ENCODE measurements around the gene CELF6. TPM values are rescaled to one million over a fixed set of nuclear protein-coding genes. Genes with fewer than 3 reads are reported as not detected.
A peak's percentile ranks its signal among the peaks of the same experiment; 100 is the strongest.

The CELF6 gene
- polyA plus RNA-seq, 1 of the 3 experiments (the other 2 are of a cell fraction): 0.20 TPM

DNA sequence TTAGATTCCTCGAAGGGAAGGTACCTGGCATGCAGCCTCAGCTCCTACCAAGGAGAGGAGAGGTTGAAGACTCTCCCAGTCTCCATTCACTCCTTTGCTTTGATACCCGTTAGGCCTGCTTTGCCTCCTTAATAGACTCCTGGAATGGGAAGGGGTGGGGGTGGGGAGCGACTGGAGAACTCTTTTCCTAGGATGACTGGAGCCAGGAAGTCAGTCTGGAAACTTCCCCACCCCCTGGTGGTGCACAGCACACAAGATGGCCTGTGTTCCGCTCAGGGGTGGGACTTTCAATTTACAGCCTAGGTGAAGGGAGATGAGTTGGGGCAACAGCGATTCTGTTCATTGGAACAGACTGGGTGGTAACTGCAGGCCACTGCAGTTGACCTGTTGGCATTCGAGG lies 21.4 kb upstream of the CELF6 start:
- H4K20me1 ChIP-seq (ENCODE audit: insufficient read depth): no peaks in the 10 kb centered on the region; the same call in 1 of the 2 replicates
- no peak overlapping the region for H3K9ac ChIP-seq
- peak overlapping the region; percentile 23 to 80; a peak in 1 of 4 replicates for H3K27ac ChIP-seq (ENCODE audit: low read depth in 2 of 2, low read length in 1 of 2)
- no peak overlapping the region for H3K4me2 ChIP-seq
- H3K4me1 ChIP-seq (ENCODE audit: control insufficient read depth in 1 of 2, insufficient read depth in 2 of 2, low read depth in 1 of 2, low read length in 1 of 2): peaks cover 0 to 10% of the 10 kb centered on the region in 2 experiments
- no peak overlapping the region for H2AFZ ChIP-seq (ENCODE audit: low read depth)
- H3K9me3 ChIP-seq: no peaks in the 10 kb centered on the region
- TF ChIP-seq, protein P1, sequence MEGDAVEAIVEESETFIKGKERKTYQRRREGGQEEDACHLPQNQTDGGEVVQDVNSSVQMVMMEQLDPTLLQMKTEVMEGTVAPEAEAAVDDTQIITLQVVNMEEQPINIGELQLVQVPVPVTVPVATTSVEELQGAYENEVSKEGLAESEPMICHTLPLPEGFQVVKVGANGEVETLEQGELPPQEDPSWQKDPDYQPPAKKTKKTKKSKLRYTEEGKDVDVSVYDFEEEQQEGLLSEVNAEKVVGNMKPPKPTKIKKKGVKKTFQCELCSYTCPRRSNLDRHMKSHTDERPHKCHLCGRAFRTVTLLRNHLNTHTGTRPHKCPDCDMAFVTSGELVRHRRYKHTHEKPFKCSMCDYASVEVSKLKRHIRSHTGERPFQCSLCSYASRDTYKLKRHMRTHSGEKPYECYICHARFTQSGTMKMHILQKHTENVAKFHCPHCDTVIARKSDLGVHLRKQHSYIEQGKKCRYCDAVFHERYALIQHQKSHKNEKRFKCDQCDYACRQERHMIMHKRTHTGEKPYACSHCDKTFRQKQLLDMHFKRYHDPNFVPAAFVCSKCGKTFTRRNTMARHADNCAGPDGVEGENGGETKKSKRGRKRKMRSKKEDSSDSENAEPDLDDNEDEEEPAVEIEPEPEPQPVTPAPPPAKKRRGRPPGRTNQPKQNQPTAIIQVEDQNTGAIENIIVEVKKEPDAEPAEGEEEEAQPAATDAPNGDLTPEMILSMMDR (IDR thresholded peaks at IDR 0.05): peak; percentile 36
- no peak for TF ChIP-seq FOXM1 (IDR thresholded peaks at IDR 0.05; ENCODE audit: low read depth)
- peak; percentile 25; the same call in 1 of the 2 replicates for TF ChIP-seq SMC3 (IDR thresholded peaks at IDR 0.05; ENCODE audit: low read depth, low read length)
- TF ChIP-seq, protein P2, sequence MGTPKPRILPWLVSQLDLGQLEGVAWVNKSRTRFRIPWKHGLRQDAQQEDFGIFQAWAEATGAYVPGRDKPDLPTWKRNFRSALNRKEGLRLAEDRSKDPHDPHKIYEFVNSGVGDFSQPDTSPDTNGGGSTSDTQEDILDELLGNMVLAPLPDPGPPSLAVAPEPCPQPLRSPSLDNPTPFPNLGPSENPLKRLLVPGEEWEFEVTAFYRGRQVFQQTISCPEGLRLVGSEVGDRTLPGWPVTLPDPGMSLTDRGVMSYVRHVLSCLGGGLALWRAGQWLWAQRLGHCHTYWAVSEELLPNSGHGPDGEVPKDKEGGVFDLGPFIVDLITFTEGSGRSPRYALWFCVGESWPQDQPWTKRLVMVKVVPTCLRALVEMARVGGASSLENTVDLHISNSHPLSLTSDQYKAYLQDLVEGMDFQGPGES (IDR thresholded peaks at IDR 0.05; ENCODE audit: low read depth, low read length): no peak
- no peak for TF ChIP-seq TAF1 (IDR thresholded peaks at IDR 0.05; ENCODE audit: borderline replicate concordance, low read depth, low read length)
- no peak for TF ChIP-seq SIN3A (IDR thresholded peaks at IDR 0.05; ENCODE audit: borderline replicate concordance, low read depth, low read length)
- ChIA-PET POLR2A (no interaction called here), CTCF (interaction anchor here (0.9 to 1.9 kb wide), 3 partner anchors 27 to 35 kb away, joined by 3 to 14 read pairs (median 5); partner anchors contain the start of gene HEXA)
- H3K79me2 ChIP-seq (ENCODE audit: insufficient read depth): no peaks in the 10 kb centered on the region
- peaks cover 9 to 34% of the 10 kb centered on the region in 2 experiments for H3K36me3 ChIP-seq (replicated peaks in 1 of 2; ENCODE audit: control insufficient read depth in 1 of 2, insufficient read depth in 2 of 2, low read length in 1 of 2)
- H3F3A ChIP-seq (replicated peaks; ENCODE audit: insufficient read depth): peaks cover 26% of the 10 kb centered on the region
- H3K27me3 ChIP-seq (ENCODE audit: insufficient read depth): no peaks in the 10 kb centered on the region
- no peaks in the 10 kb centered on the region for H3K9me2 ChIP-seq
- no peak overlapping the region for H3K4me3 ChIP-seq (ENCODE audit: low read depth in 2 of 2, low read length in 1 of 2)
- WGBS (ENCODE audit: low lambda C conversion rate): over 99% methylated on average over 5 of the region's 6 CpGs
- peak; percentile 39 for DNase-seq

DNA sequence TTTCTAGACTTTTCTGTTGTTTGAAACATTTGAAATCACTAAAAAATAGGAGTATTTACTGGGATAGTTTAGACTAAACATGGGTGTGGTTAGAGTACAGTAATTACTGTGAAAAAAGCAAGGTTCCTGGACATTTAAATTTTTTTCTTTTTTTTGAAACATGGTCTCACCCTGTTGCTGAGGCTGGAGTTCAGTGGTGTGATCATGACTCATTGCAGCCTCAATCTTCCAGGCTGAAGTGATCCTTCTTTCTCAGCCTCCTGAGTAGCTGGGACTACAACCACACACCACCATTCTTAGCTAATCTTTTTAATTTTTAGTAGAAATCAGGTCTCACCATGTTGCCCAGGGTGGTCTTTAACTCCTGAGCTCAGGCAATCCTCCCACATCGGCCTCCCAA lies 20.4 kb upstream of the CELF6 start:
- ChIA-PET POLR2A (interaction anchor here (0.6 kb wide), 1 partner anchor 47 kb away, joined by 3 read pairs; no protein-coding TSS in a partner anchor), CTCF (interaction anchor here (0.9 to 1.9 kb wide), 4 partner anchors 13 to 36 kb away, joined by 3 to 14 read pairs (median 4); partner anchors contain the start of gene HEXA)
- H3K4me2 ChIP-seq: peak overlapping the region; percentile 9; the same call in 1 of the 2 replicates
- no peaks in the 10 kb centered on the region for H3K27me3 ChIP-seq (ENCODE audit: insufficient read depth)
- H3K9ac ChIP-seq: no peak overlapping the region; the same call in 1 of the 2 replicates
- no peaks in the 10 kb centered on the region for H3K9me3 ChIP-seq
- H3K36me3 ChIP-seq (replicated peaks in 1 of 2; ENCODE audit: control insufficient read depth in 1 of 2, insufficient read depth in 2 of 2, low read length in 1 of 2): peaks cover 3 to 24% of the 10 kb centered on the region in 2 experiments
- peak overlapping the region; percentile 67 to 80 for H3K27ac ChIP-seq (ENCODE audit: low read depth in 2 of 2, low read length in 1 of 2)
- peaks cover 26% of the 10 kb centered on the region for H3F3A ChIP-seq (replicated peaks; ENCODE audit: insufficient read depth)
- H3K4me3 ChIP-seq (ENCODE audit: low read depth in 2 of 2, low read length in 1 of 2): no peak overlapping the region
- TF ChIP-seq, protein P3, sequence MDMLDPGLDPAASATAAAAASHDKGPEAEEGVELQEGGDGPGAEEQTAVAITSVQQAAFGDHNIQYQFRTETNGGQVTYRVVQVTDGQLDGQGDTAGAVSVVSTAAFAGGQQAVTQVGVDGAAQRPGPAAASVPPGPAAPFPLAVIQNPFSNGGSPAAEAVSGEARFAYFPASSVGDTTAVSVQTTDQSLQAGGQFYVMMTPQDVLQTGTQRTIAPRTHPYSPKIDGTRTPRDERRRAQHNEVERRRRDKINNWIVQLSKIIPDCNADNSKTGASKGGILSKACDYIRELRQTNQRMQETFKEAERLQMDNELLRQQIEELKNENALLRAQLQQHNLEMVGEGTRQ (IDR thresholded peaks at IDR 0.05; ENCODE audit: borderline replicate concordance, low read depth, low read length): no peak
- TF ChIP-seq POLR2AphosphoS5 (IDR thresholded peaks at IDR 0.05; ENCODE audit: low read depth, low read length): no peak
- TF ChIP-seq, protein P4, sequence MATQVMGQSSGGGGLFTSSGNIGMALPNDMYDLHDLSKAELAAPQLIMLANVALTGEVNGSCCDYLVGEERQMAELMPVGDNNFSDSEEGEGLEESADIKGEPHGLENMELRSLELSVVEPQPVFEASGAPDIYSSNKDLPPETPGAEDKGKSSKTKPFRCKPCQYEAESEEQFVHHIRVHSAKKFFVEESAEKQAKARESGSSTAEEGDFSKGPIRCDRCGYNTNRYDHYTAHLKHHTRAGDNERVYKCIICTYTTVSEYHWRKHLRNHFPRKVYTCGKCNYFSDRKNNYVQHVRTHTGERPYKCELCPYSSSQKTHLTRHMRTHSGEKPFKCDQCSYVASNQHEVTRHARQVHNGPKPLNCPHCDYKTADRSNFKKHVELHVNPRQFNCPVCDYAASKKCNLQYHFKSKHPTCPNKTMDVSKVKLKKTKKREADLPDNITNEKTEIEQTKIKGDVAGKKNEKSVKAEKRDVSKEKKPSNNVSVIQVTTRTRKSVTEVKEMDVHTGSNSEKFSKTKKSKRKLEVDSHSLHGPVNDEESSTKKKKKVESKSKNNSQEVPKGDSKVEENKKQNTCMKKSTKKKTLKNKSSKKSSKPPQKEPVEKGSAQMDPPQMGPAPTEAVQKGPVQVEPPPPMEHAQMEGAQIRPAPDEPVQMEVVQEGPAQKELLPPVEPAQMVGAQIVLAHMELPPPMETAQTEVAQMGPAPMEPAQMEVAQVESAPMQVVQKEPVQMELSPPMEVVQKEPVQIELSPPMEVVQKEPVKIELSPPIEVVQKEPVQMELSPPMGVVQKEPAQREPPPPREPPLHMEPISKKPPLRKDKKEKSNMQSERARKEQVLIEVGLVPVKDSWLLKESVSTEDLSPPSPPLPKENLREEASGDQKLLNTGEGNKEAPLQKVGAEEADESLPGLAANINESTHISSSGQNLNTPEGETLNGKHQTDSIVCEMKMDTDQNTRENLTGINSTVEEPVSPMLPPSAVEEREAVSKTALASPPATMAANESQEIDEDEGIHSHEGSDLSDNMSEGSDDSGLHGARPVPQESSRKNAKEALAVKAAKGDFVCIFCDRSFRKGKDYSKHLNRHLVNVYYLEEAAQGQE (IDR thresholded peaks at IDR 0.05; ENCODE audit: low read depth, low read length): no peak
- TF ChIP-seq NFIC (IDR thresholded peaks at IDR 0.05; ENCODE audit: borderline replicate concordance): no peak
- no peak; the same call in 1 of the 2 replicates for TF ChIP-seq FOSL2 (IDR thresholded peaks at IDR 0.05; ENCODE audit: borderline replicate concordance, low read depth)
- TF ChIP-seq JUND (IDR thresholded peaks at IDR 0.05): no peak
- no peak for DNase-seq
- WGBS (ENCODE audit: low lambda C conversion rate): 100% methylated on average over 1 of the region's 1 CpG
- no peaks in the 10 kb centered on the region for H3K9me2 ChIP-seq
- H2AFZ ChIP-seq (ENCODE audit: low read depth): no peak overlapping the region
- H3K4me1 ChIP-seq (ENCODE audit: control insufficient read depth in 1 of 2, insufficient read depth in 2 of 2, low read depth in 1 of 2, low read length in 1 of 2): peaks cover 0 to 10% of the 10 kb centered on the region in 2 experiments
- H3K79me2 ChIP-seq (ENCODE audit: insufficient read depth): no peaks in the 10 kb centered on the region
- no peaks in the 10 kb centered on the region; the same call in 1 of the 2 replicates for H4K20me1 ChIP-seq (ENCODE audit: insufficient read depth)
